Measurements from ENCODE around the gene EHMT1.

- TF ChIP-seq POLR2A (IDR thresholded peaks at IDR 0.05) (no peak), CTCF (IDR thresholded peaks at IDR 0.05 in 4 of 5, conservative IDR thresholded peaks at IDR 0.05 in 1 of 5) (peak; percentile 28 to 56 (median 44))
These were observed 36.4 kb upstream of the EHMT1 start for GRCh38 chr9:137582286-137582860.
